ENCODE data around the gene LENG8. TPM values are rescaled to one million over a fixed set of nuclear protein-coding genes. Genes with fewer than 3 reads are reported as not detected.

LENG8 gene
- total RNA-seq, 2 experiments from 2014 or later: 165 to 170 TPM

GRCh38 chr19:54454781-54455675 lies 6.0 kb downstream of the LENG8 start:
- TF ChIP-seq, protein P1, sequence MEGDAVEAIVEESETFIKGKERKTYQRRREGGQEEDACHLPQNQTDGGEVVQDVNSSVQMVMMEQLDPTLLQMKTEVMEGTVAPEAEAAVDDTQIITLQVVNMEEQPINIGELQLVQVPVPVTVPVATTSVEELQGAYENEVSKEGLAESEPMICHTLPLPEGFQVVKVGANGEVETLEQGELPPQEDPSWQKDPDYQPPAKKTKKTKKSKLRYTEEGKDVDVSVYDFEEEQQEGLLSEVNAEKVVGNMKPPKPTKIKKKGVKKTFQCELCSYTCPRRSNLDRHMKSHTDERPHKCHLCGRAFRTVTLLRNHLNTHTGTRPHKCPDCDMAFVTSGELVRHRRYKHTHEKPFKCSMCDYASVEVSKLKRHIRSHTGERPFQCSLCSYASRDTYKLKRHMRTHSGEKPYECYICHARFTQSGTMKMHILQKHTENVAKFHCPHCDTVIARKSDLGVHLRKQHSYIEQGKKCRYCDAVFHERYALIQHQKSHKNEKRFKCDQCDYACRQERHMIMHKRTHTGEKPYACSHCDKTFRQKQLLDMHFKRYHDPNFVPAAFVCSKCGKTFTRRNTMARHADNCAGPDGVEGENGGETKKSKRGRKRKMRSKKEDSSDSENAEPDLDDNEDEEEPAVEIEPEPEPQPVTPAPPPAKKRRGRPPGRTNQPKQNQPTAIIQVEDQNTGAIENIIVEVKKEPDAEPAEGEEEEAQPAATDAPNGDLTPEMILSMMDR (IDR thresholded peaks at IDR 0.05): no peak
- peaks cover 34% of the 10 kb centered on the region for H3K4me1 Mint-ChIP-seq (ENCODE audit: low read depth)
- H3K4me3 Mint-ChIP-seq: no peak overlapping the region
- DNase-seq (no peak), ATAC-seq (no peak)
- ChIA-PET CTCF (no interaction called here), POLR2A (interaction anchor here (0.6 to 2.8 kb wide), 4 partner anchors 7 to 262 kb away, joined by 4 to 15 read pairs (median 4); partner anchors contain the start of gene LENG9)
- no peak overlapping the region for H3K27ac Mint-ChIP-seq
- H3K27me3 Mint-ChIP-seq: no peaks in the 10 kb centered on the region
- H3K36me3 Mint-ChIP-seq (ENCODE audit: low read depth): peaks cover 75% of the 10 kb centered on the region
- H3K9me3 Mint-ChIP-seq: no peaks in the 10 kb centered on the region
- intact Hi-C loops (cut with micrococcal nuclease): no loop called here

DNA sequence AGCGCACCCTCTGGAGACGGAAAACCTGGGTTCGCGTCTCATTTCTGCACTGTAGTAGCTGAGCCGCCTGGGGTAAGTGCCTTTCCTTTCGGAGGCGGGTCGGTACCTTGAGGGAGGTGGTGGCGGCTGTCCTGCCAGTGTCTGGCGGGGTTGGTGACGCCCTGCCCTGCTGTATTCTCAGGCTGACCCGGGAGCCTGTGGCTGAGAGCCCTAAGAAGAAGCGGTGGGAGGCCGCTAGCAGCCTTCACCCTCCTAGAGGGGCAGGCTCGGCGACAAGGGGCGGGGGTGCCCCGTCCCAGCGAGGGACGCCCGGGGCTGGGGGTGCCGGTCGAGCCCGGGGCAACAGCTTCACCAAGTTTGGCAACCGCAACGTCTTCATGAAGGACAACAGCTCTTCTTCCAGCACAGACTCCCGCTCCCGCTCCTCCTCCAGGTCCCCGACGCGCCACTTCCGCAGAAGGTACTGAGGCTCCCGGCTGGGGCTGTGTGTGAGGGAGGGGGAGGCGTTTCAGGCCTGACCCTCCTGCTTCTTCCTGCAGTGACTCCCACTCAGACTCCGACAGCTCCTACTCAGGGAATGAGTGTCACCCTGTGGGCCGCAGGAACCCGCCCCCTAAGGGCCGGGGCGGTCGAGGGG lies 6.9 kb downstream of the LENG8 start:
- POLR2A ChIA-PET: interaction anchor here (1.4 kb wide), 1 partner anchor 17 kb away, joined by 4 read pairs; no protein-coding TSS in a partner anchor
- TF ChIP-seq, protein P1 (IDR thresholded peaks at IDR 0.05): no peak
- CTCF ChIA-PET: no interaction called here

GRCh38 chr19:54456423-54457373 lies 7.7 kb downstream of the LENG8 start:
- Mint-ChIP-seq H3K4me3 (no peak overlapping the region), H3K9me3 (no peaks in the 10 kb centered on the region), H3K27me3 (no peaks in the 10 kb centered on the region), H3K4me1 (ENCODE audit: low read depth) (peaks cover 25% of the 10 kb centered on the region), H3K27ac (no peak overlapping the region), H3K36me3 (ENCODE audit: low read depth) (peaks cover 68% of the 10 kb centered on the region)
- no peak for DNase-seq
- intact Hi-C loops (cut with micrococcal nuclease): no loop called here
- ChIA-PET POLR2A (interaction anchor here (0.7 kb wide), 1 partner anchor 8 kb away, joined by 3 read pairs; no protein-coding TSS in a partner anchor), CTCF (no interaction called here)
- ATAC-seq: no peak
- TF ChIP-seq, protein P1 (IDR thresholded peaks at IDR 0.05): no peak

More for the DNA sequence above, 6.9 kb downstream of the LENG8 start:
- DNase-seq (no peak), ATAC-seq (no peak)
- Mint-ChIP-seq H3K27me3 (no peaks in the 10 kb centered on the region), H3K36me3 (ENCODE audit: low read depth) (peaks cover 70% of the 10 kb centered on the region), H3K4me1 (ENCODE audit: low read depth) (peaks cover 29% of the 10 kb centered on the region), H3K4me3 (no peak overlapping the region), H3K9me3 (no peaks in the 10 kb centered on the region), H3K27ac (no peak overlapping the region)
- intact Hi-C loops (cut with micrococcal nuclease): no loop called here

DNA sequence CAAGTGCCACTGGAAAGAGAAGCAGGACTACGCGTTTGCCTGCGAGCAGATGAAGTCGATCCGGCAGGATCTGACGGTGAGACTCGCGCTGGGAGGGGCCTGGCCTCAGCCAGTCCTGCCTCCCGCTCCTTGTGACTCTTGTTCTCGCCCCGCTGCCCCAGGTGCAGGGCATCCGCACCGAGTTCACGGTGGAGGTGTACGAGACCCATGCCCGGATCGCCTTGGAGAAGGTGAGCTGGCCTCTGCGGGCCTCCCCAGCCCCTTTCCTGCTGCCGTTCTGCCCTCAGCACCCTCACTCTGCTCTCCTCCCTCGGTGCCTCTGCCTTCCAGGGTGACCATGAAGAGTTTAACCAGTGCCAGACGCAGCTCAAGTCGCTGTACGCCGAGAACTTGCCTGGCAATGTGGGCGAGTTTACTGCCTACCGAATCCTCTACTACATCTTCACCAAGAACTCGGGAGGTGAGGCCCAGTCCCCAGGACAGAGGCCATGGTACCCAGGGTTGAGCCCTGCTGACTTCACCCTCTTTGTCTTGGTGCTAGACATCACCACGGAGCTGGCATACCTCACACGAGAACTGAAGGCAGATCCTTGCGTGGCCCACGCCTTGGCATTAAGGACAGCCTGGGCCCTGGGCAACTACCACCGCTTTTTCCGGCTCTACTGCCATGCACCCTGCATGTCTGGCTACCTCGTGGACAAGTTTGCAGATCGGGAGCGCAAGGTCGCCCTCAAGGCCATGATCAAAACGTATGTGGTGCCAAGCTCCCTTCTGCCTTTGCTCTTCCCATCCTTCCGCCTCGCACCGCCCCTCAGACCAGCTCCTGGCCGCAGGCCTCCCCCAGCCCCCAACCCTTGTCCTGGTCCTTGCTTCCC lies 9.0 kb downstream of the LENG8 start:
- Mint-ChIP-seq H3K9me3 (no peaks in the 10 kb centered on the region), H3K4me3 (no peak overlapping the region), H3K4me1 (ENCODE audit: low read depth) (peaks cover 23% of the 10 kb centered on the region), H3K27ac (no peak overlapping the region), H3K36me3 (ENCODE audit: low read depth) (peaks cover 62% of the 10 kb centered on the region), H3K27me3 (no peaks in the 10 kb centered on the region)
- CTCF ChIA-PET: no interaction called here
- POLR2A ChIA-PET: interaction anchor here (0.6 to 2.8 kb wide), 2 partner anchors 9 to 288 kb away, joined by 3 to 35 read pairs; partner anchors contain the start of gene LENG8
- TF ChIP-seq, protein P1 (IDR thresholded peaks at IDR 0.05): no peak
- intact Hi-C loops (cut with micrococcal nuclease): no loop called here
- no peak for DNase-seq
- ATAC-seq: no peak

Measured in activated CD8-positive, alpha-beta T cell treated with anti-CD3 and anti-CD28 coated beads for 36 hours (primary cell).